ENCODE data around the gene SCML2.
"Not testable (repeated sequence)": the region's sequence is repeated elsewhere in the genome, so short reads cannot be mapped to it uniquely, and the experiment has no call there.

SCML2 gene

GRCh38 chrX:18271725-18272124 lies 82.8 kb downstream of the SCML2 start:
- DNase-seq (ENCODE audit: low read depth in 2 of 3, low spot score in 1 of 3), result no peak

- no peak for DNase-seq (ENCODE audit: low read depth in 2 of 3, low spot score in 1 of 3)
Measured at GRCh38 chrX:18271309-18271708, 83.2 kb downstream of the SCML2 start.

GRCh38 chrX:18255059-18255458 lies 99.4 kb downstream of the SCML2 start:
- DNase-seq (ENCODE audit: low read depth in 2 of 3, low spot score in 1 of 3), result no peak

- no peak for DNase-seq (ENCODE audit: low read depth in 2 of 3, low spot score in 1 of 3)
Measured at GRCh38 chrX:18252644-18253359, 101.7 kb downstream of the SCML2 start.

- DNase-seq (ENCODE audit: low read depth in 2 of 3, low spot score in 1 of 3), result not testable (repeated sequence)
Measured at GRCh38 chrX:18229646-18230045, 124.8 kb downstream of the SCML2 start.

- DNase-seq (ENCODE audit: low read depth in 2 of 3, low spot score in 1 of 3), result no peak
Measured at GRCh38 chrX:18228069-18228468, 126.4 kb downstream of the SCML2 start.

GRCh38 chrX:18227458-18227857 lies 127.0 kb downstream of the SCML2 start:
- DNase-seq (ENCODE audit: low read depth in 2 of 3, low spot score in 1 of 3), result no peak

- DNase-seq (ENCODE audit: low read depth in 2 of 3, low spot score in 1 of 3), result no peak
Measured at GRCh38 chrX:18220786-18221185, 133.7 kb downstream of the SCML2 start, which contains the start of gene BEND2. Gene BEND2, minus strand, starts transcription at chrX:18220886. Its CDS starts 136 bp downstream, at chrX:18220750.

GRCh38 chrX:18210470-18210869 lies 144.0 kb downstream of the SCML2 start:
- no peak for DNase-seq (ENCODE audit: low read depth in 2 of 3, low spot score in 1 of 3)

- DNase-seq (ENCODE audit: low read depth in 2 of 3, low spot score in 1 of 3), result no peak
Measured at GRCh38 chrX:18206657-18207056, 147.8 kb downstream of the SCML2 start.

- no peak for DNase-seq (ENCODE audit: low read depth in 2 of 3, low spot score in 1 of 3)
Measured at GRCh38 chrX:18203631-18204030, 150.9 kb downstream of the SCML2 start.

GRCh38 chrX:18194688-18195087 lies 159.8 kb downstream of the SCML2 start:
- DNase-seq (ENCODE audit: low read depth in 2 of 3, low spot score in 1 of 3), result no peak
